ENCODE results near the gene ISY1. TPM values are rescaled to one million over a fixed set of nuclear protein-coding genes. Genes with fewer than 3 reads are reported as not detected.

The ISY1 gene
- 31.0 TPM for total RNA-seq
- long read RNA-seq, transcript ISY1-203 (11 exons, 3,842 nt) = major isoform, 43 of 49 reads
- long read RNA-seq, partial matches to known transcripts = 1 of 49 reads
- long read RNA-seq, other reads (novel, unspliced or antisense) = 5 of 49 reads

- DNase-seq (peak; percentile 89), ATAC-seq (peak; percentile 94 to 97)
- TF ChIP-seq, protein P1, sequence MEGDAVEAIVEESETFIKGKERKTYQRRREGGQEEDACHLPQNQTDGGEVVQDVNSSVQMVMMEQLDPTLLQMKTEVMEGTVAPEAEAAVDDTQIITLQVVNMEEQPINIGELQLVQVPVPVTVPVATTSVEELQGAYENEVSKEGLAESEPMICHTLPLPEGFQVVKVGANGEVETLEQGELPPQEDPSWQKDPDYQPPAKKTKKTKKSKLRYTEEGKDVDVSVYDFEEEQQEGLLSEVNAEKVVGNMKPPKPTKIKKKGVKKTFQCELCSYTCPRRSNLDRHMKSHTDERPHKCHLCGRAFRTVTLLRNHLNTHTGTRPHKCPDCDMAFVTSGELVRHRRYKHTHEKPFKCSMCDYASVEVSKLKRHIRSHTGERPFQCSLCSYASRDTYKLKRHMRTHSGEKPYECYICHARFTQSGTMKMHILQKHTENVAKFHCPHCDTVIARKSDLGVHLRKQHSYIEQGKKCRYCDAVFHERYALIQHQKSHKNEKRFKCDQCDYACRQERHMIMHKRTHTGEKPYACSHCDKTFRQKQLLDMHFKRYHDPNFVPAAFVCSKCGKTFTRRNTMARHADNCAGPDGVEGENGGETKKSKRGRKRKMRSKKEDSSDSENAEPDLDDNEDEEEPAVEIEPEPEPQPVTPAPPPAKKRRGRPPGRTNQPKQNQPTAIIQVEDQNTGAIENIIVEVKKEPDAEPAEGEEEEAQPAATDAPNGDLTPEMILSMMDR (IDR thresholded peaks at IDR 0.05) = peak; percentile 67
Measured at GRCh38 chr3:129160891-129161859, at the start of gene ISY1. Gene ISY1 (minus strand): TSS chr3:129161063. CDS start chr3:129160975, 88 bp downstream.

GRCh38 chr3:129207479-129207878 lies 46.6 kb upstream of the ISY1 start:
- no peak for DNase-seq
- TF ChIP-seq, protein P1 (IDR thresholded peaks at IDR 0.05) = no peak
- no peak overlapping the region for H3K27ac ChIP-seq
- H3K36me3 ChIP-seq = no peaks in the 10 kb centered on the region
- H3K4me3 ChIP-seq = no peak overlapping the region
- H3K9me3 ChIP-seq = no peaks in the 10 kb centered on the region
- no peaks in the 10 kb centered on the region for H3K27me3 ChIP-seq (ENCODE audit: low read depth)
- peaks cover 14% of the 10 kb centered on the region for H3K4me1 ChIP-seq
- ATAC-seq = no peak
- intact Hi-C loops (cut with DNase I) = no loop called here

More at GRCh38 chr3:129160891-129161859, at the start of gene ISY1:
- H3K4me1 ChIP-seq = peaks cover 26% of the 10 kb centered on the region
- intact Hi-C loops (cut with DNase I) = no loop called here
- peaks cover 37% of the 10 kb centered on the region for H3K36me3 ChIP-seq
- H3K27ac ChIP-seq = peak within 1 kb of the TSS; percentile 95
- H3K9me3 ChIP-seq = no peaks in the 10 kb centered on the region
- H3K4me3 ChIP-seq = peak within 1 kb of the TSS; percentile 86
- H3K27me3 ChIP-seq (ENCODE audit: low read depth) = no peaks in the 10 kb centered on the region

DNA sequence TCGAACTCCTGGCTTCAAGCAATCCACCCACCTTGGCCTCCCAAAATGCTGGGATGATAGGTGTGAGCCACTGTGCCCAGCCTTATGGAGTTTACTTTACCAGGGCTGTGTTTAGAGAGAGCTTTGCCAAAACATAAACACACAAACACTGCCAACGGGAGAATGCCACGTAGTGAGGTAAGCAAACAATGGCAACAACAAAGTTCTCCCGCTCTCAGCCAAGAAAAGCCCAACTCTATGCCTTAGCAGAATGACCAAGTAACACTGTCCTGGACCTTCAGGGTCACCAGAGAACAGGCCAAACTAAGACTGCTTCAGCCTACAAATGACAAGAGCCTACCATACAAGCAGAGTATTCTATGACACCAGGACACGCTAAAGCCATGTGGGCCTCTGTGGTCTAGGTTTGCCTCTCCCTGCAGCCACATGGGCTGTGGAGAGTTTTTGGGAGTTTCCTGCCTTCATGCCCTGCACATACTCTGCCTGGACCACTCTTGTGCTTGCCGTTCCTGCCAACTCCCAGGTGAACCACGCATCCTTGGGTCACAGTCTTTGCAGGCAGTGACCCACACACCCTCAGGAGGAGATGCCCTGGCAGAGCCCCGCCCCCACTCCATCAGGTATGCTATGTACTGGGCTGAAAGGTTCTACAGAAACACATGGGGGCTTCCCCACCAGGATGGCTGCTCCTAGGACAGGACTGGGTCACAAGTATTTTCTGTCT lies 44.4 kb upstream of the ISY1 start:
- Histone ChIP-seq H3K4me3 (no peak overlapping the region), H3K27ac (no peak overlapping the region), H3K4me1 (no peaks in the 10 kb centered on the region), H3K27me3 (ENCODE audit: low read depth) (no peaks in the 10 kb centered on the region), H3K36me3 (no peaks in the 10 kb centered on the region), H3K9me3 (no peaks in the 10 kb centered on the region)
- DNase-seq = no peak
- peak in 1 of 2 donors; percentile 21 for ATAC-seq
- intact Hi-C loops (cut with DNase I) = no loop called here
- TF ChIP-seq, protein P1 (IDR thresholded peaks at IDR 0.05) = no peak

DNA sequence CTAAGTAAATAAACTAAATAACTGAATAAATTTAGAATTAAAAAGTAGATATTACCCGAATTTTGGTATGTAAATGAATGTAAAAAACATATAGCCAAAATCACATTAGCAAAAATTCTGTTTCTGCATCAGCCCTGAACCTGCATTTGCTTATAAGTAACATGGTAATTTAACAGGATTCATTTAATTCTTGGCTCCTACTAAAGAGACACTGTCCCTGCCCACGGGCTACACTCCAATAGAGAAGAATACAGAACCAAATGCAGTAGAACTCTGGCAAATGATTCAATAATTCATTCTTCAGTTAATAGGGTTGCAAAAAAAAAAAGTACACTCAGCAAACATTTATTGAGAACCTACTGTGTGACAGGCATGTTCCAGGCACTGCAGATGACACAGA lies 43.6 kb upstream of the ISY1 start:
- intact Hi-C loops (cut with DNase I) = no loop called here
- ATAC-seq (no peak), DNase-seq (no peak)
- no peaks in the 10 kb centered on the region for H3K27me3 ChIP-seq (ENCODE audit: low read depth)
- H3K27ac ChIP-seq = no peak overlapping the region
- TF ChIP-seq, protein P1 (IDR thresholded peaks at IDR 0.05) = no peak
- no peaks in the 10 kb centered on the region for H3K4me1 ChIP-seq
- no peaks in the 10 kb centered on the region for H3K36me3 ChIP-seq
- no peaks in the 10 kb centered on the region for H3K9me3 ChIP-seq
- H3K4me3 ChIP-seq = no peak overlapping the region

DNA sequence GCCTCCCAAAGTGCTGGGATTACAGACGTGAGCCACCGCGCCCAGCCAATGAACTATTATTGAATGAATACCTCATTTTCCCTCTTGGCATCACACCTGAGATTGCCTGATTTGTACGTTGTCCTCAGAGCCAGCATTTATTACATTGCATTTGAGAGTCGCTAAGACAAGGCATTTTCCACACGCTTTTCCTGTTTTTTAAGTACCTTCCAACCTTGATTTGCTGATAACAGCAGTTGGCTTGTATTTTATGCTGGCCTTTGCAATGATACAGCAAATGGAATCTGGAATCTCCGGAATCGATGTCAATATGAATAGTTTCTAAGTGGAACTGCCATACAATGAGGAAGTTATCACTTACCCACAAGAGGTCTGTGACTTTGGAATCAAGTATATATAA lies 38.5 kb upstream of the ISY1 start:
- Histone ChIP-seq H3K4me1 (peaks cover 27% of the 10 kb centered on the region), H3K36me3 (no peaks in the 10 kb centered on the region), H3K27me3 (ENCODE audit: low read depth) (no peaks in the 10 kb centered on the region), H3K27ac (no peak overlapping the region), H3K9me3 (no peaks in the 10 kb centered on the region), H3K4me3 (no peak overlapping the region)
- intact Hi-C loops (cut with DNase I) = no loop called here
- TF ChIP-seq, protein P1 (IDR thresholded peaks at IDR 0.05) = no peak
- ATAC-seq = no peak
- DNase-seq = no peak
